BLaER1 treated with 17β-estradiol and CSF1 and Interleukin-3, amounts not matched to agents 10 nM and 100 nM (cell line): ENCODE results near the gene UGT1A5.

Experiments used
- H3K27ac ChIP-seq, 11 experiments: shearing (Covaris generic); formaldehyde crosslinking; 2 replicates each; pipeline ENCODE4 v1.8.1; 2022
- H3K27me3 ChIP-seq, 11 experiments: shearing (Covaris generic); formaldehyde crosslinking; 2 replicates each; pipeline ENCODE4 v1.8.1; 2022
- H3K36me3 ChIP-seq, 11 experiments: shearing (Covaris generic); formaldehyde crosslinking; 2 replicates each; pipeline ENCODE4 v1.8.1; 2022
- H3K4me1 ChIP-seq, 10 experiments: shearing (Covaris generic); formaldehyde crosslinking; 2 replicates each; pipeline ENCODE4 v1.8.1; 2022
- H3K4me2 ChIP-seq, 11 experiments: shearing (Covaris generic); formaldehyde crosslinking; 2 replicates each; pipeline ENCODE4 v1.8.1; 2022
- H3K4me3 ChIP-seq, 10 experiments: shearing (Covaris generic); formaldehyde crosslinking; 2 replicates each; pipeline ENCODE4 v1.8.1; 2022
- H3K9ac ChIP-seq, 11 experiments: shearing (Covaris generic); formaldehyde crosslinking; 2 replicates each; pipeline ENCODE4 v1.8.1; 2022
- H3K9me3 ChIP-seq, 11 experiments: shearing (Covaris generic); formaldehyde crosslinking; replicated peaks in 1 of 11; 2 replicates each; pipeline ENCODE4 v1.8.1; 2022
- H4K20me1 ChIP-seq, 11 experiments: shearing (Covaris generic); formaldehyde crosslinking; 2 replicates each; pipeline ENCODE4 v1.8.1; 2022
- Cebpa-rat ChIP-seq, 11 experiments: shearing (Covaris generic); IDR thresholded peaks; 2 replicates each; pipeline ENCODE4 v1.8.1; 2022

Gene UGT1A5

DNA sequence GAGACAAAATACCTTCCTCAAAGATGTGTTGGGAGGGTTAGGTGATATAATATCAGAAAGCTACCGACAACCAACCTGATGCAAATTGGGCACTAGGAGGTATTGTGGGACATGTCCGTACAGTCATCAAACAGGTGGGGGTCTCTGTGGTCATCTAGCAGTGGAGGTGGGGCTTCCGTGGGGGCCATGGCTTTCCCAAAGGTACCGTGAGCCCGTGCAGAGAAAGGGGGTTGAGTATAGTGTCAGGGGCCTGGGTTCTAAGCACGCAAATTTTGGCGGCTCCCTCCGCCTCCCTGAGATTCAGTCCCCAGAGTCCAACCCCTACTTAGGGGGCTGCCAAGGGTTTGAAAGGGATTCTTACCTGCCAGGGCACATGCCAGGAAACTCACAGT is 109.0 kb downstream of the UGT1A5 start:
- no peak overlapping the region for H3K4me3 ChIP-seq
- H3K4me1 ChIP-seq, result peaks cover 19 to 46% (median 36%) of the 10 kb centered on the region in 10 experiments
- H3K27ac ChIP-seq, result no peak overlapping the region
- H3K9me3 ChIP-seq, result peaks cover 0 to 7% (median 6%) of the 10 kb centered on the region in 11 experiments; a peak in 8 of 22 replicates
- no peak for TF ChIP-seq Cebpa-rat (IDR thresholded peaks at IDR 0.05)
- H3K9ac ChIP-seq, result no peak overlapping the region
- no peaks in the 10 kb centered on the region for H3K36me3 ChIP-seq
- H3K27me3 ChIP-seq, result no peaks in the 10 kb centered on the region
- no peaks in the 10 kb centered on the region; a peak in 1 of 22 replicates for H4K20me1 ChIP-seq
- no peak overlapping the region for H3K4me2 ChIP-seq

DNA sequence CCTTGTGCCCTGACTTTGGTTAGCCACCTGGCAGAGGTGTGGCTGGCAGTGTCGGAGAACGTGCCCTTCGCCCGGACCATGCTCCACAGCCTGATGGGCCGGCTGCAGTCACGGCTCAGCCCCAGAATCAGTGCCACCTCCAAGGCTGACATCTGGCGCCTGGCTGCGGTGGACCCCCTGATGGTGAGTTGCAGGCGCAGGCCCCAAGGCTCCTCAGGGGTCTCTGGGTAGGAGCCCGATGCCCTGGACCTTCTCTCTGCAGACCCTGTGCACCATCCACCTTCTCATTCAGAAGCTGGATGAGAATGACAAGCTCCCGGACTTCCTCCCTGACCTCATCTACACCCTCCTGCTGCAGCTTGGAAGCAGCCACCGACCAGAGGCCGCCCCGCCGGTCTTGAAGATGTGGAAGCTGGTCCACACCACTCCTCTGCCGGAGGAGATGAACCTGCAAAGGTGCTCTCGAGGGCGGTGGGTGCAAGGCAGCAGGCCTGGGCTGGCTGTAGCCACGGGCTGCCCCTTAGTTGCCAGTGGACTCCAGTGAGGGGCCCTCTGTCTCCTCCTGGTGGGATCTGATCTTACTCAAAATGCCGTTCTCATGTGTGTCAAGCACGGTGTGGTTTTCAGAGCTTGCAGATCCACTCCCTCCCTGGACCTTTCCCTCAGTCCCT is 109.5 kb downstream of the UGT1A5 start:
- no peak overlapping the region for H3K9ac ChIP-seq
- peak overlapping the region in 6 of 11 experiments; percentile 15 to 69 (median 59); a peak in 10 of 22 replicates for H3K4me2 ChIP-seq
- H3K9me3 ChIP-seq, result peaks cover 0 to 10% (median 7%) of the 10 kb centered on the region in 11 experiments; a peak in 8 of 22 replicates
- H3K4me1 ChIP-seq, result peaks cover 19 to 41% (median 31%) of the 10 kb centered on the region in 10 experiments
- no peak overlapping the region for H3K4me3 ChIP-seq
- no peaks in the 10 kb centered on the region for H4K20me1 ChIP-seq
- no peaks in the 10 kb centered on the region for H3K27me3 ChIP-seq
- no peak overlapping the region for H3K27ac ChIP-seq
- TF ChIP-seq Cebpa-rat (IDR thresholded peaks at IDR 0.05), result no peak
- H3K36me3 ChIP-seq, result no peaks in the 10 kb centered on the region
